Fibroblast of skin of left biceps (primary cell): ENCODE data around the gene PUM2.
"Not testable (repeated sequence)": the region's sequence is repeated elsewhere in the genome, so short reads cannot be mapped to it uniquely, and the experiment has no call there.

Experiments used
- DNase-seq, 2 experiments: peaks; one replicate each; pipeline ENCODE4 v3.0.0-alpha.2; 2013; ENCODE audit warnings: low read depth in 2 of 2

The PUM2 gene

GRCh38 chr2:20294231-20294630, 56.4 kb downstream of the PUM2 start:
- no peak for DNase-seq

- DNase-seq, result no peak
These were observed 57.7 kb downstream of the PUM2 start for GRCh38 chr2:20292984-20293383.

GRCh38 chr2:20291846-20292408, 58.7 kb downstream of the PUM2 start:
- no peak for DNase-seq

- DNase-seq, result peak; percentile 45 to 47
These were observed 59.5 kb downstream of the PUM2 start for GRCh38 chr2:20291106-20291564.

GRCh38 chr2:20288642-20289340, 61.9 kb downstream of the PUM2 start:
- no peak for DNase-seq

GRCh38 chr2:20282916-20283592, 67.6 kb downstream of the PUM2 start:
- no peak for DNase-seq

GRCh38 chr2:20281876-20282275, 68.8 kb downstream of the PUM2 start:
- DNase-seq, result no peak

GRCh38 chr2:20273042-20273441, 77.6 kb downstream of the PUM2 start:
- no peak for DNase-seq

- DNase-seq, result not testable (repeated sequence)
These were observed 82.3 kb downstream of the PUM2 start for GRCh38 chr2:20268317-20268716.

GRCh38 chr2:20267529-20267928, 83.1 kb downstream of the PUM2 start:
- DNase-seq, result no peak

GRCh38 chr2:20264629-20265028, 86.0 kb downstream of the PUM2 start:
- DNase-seq, result no peak

- DNase-seq, result no peak
These were observed 93.2 kb downstream of the PUM2 start for GRCh38 chr2:20257411-20257810.

- DNase-seq, result no peak
These were observed 95.9 kb downstream of the PUM2 start for GRCh38 chr2:20254731-20255130.

GRCh38 chr2:20250436-20250835, 100.2 kb downstream of the PUM2 start:
- no peak for DNase-seq

GRCh38 chr2:20249170-20249569, 101.5 kb downstream of the PUM2 start:
- no peak for DNase-seq

GRCh38 chr2:20247084-20247483, 103.6 kb downstream of the PUM2 start:
- DNase-seq, result no peak

- not testable (repeated sequence) for DNase-seq
These were observed 107.0 kb downstream of the PUM2 start for GRCh38 chr2:20243637-20244036.

GRCh38 chr2:20242727-20243377, 107.8 kb downstream of the PUM2 start:
- no peak for DNase-seq

- DNase-seq, result no peak
These were observed 108.5 kb downstream of the PUM2 start for GRCh38 chr2:20241973-20242726.

GRCh38 chr2:20240291-20240690, 110.4 kb downstream of the PUM2 start:
- DNase-seq, result not testable (repeated sequence)

- no peak for DNase-seq
These were observed 114.1 kb downstream of the PUM2 start for GRCh38 chr2:20236496-20236895.
